GM19035 (cell line): Measurements from ENCODE around the gene EXT2.

Experiments
- ATAC-seq: cut with Tn5 transposase; IDR thresholded peaks from one replicate; pipeline ENCODE4 v1.9.1; 2021; ENCODE audit not compliant: unreplicated experiment

EXT2 gene

DNA sequence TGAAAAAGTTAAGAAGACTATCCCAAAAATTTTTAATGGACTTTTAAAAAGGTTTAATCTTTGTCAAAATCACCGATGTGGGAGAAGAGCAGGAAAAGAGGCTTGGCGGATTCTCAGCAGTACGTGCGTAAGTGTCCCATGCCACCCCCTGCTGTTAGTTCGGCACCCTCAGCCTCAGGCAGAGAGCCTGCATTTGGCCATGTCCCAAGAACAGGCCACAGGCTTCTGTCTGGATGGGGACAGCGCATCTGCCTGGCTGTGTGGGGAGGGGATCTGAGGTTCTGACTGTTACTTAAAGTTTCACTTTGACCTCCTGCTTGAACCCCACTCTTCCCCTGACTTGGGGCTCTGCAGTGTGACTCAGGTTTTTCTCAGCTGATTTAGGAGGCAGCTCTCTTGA, 35.3 kb downstream of the EXT2 start:
- ATAC-seq: no peak

DNA sequence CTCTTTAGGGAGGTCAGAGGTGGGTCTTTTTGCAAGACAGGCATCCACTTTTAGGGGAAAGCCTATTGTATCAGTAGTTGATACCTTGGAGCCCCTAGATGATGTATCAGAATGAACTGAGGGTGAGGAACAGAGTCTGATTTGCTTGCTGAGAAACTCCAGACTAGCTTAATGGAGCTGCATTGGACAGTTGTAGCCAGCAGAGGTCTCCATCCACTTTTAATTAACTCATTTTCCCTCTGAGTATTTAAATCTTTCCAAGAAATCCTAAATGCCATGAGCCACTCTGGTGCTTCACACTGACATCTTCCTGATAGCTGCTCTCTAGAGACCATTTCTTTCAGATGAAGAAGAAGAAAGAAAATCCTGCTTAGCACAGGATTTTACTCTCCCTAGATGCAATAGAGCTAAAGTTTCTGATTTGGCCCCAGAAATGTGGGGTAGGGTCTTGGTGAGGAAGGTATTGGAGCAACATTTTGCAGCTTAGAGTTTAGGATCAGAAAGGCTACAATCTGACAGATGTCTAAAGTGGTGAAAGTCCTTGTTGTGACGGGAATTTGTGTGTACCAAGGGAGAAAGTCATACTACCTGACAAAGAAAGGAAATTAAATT, 38.0 kb downstream of the EXT2 start:
- no peak for ATAC-seq

DNA sequence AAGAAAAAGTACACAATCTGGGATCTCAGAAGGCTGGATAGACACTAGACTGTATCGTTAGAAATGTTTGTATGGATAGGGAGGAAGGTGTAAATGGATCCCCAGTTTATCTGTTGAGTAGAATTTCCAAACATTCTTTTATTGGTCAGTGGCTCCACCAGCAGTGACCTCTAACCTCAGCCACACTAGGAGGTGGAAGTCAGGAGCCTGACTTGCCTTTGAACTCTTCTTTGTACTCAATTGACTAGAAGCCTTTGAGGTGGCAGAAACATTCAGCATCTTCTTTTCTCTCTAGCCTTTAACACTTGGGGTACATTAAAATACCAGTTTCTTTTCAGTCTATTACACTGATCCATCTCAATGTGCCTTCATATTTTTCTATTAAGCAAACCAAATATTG, 39.1 kb downstream of the EXT2 start:
- no peak for ATAC-seq

DNA sequence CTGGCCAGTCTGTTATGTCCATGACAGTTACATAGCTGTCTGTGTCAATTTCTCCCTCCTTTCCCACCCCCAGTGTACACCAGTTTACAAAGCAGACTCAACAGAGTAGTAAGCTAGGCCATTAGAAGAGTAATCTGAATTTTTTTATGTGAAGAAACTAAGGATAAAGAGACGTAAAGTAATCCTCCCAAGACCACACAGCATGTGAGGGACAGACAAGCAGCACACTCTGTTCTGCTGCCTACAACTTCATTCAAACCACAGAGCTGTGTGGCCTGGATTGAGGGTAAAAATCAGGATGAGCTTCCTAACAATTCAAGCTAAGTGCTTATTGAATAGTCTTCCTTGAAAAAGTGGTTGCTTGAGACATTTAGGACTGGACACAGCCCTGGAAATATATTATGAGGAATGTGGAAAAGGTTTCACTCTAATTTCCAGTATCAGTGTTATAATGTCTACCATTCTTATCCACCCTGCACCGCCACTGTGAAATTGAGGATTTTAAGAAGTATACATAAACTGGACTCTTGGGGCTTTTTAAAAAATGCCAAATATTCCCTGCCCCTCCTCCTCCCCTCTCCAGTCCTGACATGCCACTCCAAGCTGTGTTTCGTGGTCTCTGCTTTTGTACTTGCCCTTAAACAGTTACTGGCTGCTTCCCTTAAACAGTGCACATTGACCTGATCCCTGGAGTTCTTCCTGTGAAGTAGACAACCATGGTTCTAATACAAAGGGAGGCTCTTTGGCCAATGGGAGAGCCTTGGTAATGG, 40.9 kb downstream of the EXT2 start:
- ATAC-seq: no peak

DNA sequence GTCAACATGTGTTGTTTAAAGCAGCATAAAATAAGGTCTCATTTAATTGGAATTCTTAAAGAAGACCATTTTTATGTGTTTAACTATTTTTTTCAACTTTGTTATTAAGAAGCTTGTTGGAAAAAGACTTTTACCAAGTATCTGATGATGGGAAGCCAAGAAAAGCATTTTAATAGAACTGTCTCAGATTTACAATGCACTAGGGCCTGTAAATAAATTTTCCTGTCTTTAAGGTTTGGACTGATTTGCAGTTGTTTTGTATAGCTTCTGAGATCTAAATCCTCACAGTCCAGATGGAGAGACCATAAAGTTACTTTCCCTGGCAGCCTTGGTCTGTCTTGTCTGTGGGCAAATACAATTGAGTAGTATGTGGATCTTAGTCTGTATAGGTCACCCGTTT, 41.6 kb downstream of the EXT2 start:
- no peak for ATAC-seq

DNA sequence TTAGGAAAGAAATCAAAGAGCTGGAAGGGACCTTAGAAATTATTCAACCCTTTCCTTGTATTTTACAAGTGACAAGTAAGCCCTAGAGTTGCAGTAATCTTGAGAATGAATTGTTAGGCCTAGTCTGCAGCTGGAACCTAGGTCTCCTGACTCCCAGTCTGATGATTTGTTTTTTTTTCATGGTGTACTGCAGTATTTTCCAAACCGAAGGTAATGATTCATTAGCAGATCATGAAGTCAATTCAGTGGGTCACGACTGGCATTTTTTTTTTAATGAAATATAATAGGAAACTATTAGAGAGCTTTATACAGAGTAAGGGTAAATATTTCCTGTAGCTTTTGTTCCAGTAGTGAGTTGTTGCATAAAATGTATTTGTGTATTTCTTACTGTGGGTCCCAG, 42.8 kb downstream of the EXT2 start:
- no peak for ATAC-seq

DNA sequence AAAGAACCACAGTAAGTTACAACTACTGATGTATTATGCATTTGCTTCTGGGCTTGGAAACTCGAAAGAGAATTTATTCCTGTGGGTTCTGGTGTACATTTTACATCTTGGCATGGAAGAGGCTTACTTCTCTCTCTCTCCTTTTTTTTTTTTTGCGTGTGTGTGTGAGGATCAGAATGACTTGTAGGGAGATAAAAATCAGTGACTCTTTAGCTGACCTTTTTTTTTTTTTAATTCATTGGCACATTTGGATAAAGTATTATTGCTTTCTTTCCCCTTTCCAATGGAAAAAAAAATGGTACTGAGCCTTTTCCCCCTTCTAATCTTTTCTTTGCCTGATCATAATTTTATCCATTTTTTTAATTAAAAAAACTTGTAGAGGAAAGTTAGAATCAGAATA, 43.5 kb downstream of the EXT2 start:
- ATAC-seq: no peak

DNA sequence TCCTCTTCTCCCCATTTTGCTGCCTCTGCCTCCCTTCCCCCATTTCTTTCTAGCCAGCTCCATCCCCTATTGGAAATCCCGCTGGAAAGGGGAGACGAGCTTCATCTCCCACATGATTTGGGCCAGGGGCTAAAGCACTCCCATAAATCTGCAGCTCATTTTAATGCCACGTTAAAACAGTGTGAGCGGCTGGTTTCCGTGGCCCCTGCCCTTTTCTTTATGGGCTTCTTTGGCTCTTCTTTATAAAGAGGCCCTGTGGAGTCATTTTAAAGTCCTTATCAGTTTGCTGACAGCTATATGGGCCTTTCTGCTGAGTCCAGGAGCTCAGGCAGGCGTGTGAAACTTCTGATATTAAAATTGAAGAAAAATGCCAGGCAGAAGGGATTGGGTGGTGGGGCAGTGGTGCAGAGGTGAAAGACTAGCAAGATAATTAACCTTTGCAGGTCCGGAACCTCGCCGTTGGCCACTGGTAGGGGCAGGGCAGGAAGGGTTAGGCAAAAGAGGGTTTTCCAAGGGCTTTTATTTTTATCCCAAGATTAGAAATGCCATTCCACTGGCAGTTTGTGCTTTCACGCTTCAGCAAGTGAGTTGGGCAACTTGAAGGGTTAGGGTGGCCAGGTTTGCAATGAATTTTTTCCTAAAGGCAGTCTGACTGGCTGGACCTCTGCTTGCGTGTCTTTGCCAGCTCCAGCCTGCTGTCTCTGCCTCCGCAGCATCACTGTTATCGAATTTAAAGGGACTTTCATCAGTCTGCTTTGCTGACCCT, 44.3 kb downstream of the EXT2 start:
- no peak for ATAC-seq

DNA sequence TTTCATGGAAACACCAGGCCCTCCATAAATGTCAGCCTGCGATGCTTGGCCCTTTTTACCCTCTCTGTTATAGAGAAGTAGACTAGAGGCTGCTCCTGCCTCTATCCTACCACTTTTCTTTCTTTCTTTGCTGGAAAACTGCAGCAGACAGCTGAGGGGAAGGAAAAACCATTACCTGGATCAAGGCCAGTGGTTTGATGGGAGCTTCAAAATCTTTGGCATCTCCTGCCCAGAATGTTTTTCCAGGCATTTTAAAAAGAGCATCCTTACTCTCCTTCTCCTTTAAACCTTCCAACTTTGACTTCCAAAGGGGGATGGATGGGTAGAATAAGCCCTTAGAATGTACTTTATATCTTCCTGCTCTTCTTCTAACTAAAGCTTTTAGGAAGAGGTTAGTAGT, 44.9 kb downstream of the EXT2 start:
- no peak for ATAC-seq

DNA sequence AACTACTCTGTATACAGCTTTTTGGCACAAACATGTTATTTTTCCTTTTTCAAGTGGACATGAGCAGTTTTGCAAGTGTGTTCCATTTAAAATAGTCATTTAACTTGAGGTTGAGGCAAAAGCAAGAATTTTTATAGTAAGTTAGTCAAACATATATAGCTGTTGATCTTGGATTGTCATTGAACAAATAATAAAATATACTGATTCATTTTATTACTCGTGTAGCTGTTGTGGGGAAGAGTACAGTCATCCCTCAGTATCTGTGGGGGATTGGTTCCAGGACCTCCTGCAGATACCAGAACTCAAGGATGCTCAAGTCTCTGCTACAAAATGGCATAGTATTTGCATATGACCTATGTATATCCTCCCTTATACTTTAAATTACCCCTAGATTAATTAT, 45.3 kb downstream of the EXT2 start:
- no peak for ATAC-seq

DNA sequence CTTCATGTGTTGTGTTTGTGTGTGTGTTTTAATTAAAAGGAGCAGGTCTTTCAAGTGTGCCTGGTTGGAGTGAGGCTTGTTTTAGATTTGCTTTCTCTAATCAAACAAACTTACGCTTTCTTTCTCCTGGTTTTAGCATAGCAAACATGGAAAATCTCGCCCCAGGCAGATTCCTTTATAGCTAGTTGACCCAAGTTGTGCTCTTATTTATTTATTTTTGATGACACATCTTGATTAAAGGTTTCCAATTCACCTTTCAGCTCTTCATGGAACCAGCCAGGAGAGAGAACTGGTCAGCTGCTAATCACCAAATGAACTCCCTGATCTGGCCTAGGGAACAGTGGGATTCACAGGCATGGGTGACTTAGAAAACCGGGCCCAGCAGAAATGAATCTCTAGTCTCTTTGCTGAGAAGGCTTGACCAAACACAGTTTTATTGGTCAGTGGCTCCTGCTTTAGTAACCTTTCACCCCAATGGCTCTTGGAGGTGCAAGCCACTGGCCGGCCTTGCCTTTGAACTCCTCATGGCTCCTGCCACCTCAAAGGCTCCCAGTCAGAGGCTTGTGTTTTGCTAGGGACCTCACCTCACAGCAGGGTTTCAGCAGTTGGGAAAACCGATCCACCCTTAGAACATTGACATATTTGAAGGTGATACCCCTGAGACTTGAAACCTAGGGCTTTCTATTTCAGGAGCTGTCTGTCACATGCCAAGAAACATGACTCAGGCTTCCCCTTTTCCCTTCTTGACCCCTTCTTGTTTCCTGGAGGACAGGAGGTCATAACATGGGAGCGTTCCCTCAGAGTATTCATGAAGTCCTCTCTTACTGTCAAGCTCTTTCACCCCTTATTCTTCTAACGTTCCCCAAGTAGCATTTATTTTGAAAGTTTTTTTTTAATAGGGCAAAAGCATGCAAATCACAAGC, 48.8 kb downstream of the EXT2 start:
- no peak for ATAC-seq

DNA sequence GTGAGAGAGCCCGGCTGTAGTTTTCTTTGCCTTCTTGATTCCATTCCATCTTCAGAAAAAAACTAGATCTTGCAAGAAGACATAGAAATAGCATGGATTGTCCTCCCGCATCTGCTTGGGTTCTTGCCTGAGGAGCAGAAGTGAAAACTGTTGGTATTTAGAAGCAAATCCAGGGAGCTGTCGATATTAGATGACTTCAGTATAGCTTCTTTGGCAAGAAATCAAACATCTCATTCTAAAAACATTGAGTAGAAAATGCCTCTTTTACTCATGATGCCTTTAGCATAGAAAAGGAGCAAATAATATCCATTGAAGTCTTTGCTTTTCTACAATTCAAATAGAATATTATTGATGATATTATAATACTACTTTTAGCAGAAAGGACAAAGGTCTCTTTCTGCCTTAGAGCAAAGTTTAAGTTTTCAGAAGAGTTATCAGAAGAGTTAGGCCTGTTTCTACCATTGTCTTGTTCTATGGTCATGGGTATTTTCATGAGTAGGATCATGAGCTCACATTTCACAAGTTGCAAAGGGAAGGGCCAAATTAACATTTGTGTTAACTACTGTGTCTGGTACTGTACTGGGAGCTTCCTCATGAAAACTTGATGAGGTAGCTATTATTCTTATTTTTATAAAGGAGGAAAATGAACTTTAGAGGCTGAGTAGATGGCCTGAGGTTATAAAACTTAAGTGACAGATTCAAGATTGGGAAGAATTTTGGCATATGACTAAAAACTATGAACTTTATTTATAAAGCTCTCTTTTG, 49.7 kb downstream of the EXT2 start:
- ATAC-seq: no peak

DNA sequence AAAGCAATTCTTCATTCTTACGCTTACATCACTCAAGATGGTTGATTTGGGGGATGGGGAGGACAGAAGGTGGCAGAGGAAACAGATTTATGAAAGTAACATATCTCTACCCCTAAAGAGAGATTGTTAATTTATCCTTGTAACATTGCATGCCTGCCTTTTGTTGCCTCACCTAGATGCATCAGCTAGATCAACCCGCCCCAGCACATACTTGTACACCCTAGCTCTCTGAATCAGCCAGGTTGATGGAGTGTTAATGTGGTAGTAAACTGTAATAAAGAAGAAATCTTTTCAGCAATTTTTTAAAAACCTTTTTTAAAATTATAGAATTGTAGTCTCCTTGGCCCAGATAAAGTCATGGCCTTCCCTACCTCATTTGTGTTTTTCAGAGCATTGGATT, 51.5 kb downstream of the EXT2 start:
- no peak for ATAC-seq

DNA sequence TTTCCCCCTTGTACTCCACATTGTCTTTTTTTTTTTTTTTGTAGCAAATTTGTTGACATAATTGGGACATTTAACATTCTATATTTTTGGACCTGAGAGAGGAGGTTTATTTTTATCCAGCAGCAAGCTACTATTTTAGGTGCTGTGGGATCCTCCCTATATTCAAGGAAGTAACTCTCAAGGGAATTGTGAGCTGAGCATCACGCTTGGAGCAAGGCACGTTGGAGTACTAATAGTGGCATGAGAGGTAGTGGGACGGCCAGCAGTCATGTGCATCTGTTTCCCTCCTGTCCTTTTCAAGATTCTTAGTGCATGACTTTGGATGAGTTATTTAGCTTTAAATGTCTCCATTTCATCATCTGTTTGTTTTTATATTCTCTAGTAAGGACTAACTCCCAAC, 52.3 kb downstream of the EXT2 start:
- ATAC-seq: no peak

DNA sequence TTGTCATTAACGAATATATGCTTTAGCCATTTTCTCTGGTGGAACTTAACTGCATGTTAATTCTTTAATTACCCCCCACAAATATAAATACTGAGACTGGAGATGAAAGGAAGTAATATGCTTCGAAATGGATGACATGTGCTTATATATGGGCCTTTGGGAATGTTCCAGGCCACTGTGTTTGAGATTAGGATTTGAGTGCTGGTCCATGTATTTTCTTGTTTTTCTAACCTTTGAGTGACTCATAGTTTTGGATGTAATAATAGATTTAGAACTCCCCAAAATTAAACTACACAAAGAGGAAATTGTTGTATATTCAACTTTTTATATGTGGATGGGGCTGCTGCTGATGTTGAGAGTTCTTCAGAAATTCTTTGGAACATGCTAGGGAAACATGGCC, 54.2 kb downstream of the EXT2 start:
- no peak for ATAC-seq

DNA sequence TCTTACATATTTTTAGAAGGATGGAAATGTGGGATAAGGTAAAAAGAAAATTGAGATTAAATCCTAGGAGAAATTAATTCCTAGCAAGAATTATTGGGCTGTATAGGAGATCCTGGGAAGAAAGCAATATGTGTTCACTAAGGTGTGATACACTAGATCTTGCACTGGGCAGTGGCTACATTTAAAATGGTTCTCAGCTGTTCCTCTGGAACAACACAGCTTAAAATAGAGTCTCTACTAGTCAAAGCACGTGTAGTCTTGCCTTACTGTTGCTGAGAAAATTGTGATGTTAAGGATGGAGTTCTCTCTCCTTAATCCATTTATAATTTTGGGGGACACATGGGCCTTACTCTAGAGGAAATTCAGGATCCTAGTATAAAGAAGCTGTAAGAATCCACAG, 54.9 kb downstream of the EXT2 start:
- no peak for ATAC-seq

DNA sequence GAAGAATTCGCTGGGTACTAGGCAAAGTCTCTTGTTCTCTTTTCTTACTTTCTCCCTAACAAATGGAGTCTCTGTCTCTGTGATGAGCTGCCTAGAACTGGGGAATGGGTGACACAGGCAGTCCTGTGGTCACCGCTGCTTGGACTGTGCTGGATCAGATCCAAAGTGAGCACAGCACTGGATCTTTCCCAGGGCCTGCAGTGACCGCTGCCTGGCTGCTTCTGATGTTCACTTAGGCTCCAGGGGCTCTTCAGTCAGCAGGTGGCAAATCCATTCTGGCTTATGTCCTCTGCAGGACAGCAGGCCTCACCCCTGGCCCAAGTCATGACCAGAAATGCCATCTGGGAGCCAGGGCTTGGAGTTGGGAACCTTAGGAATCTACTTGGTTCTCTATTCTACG, 61.5 kb downstream of the EXT2 start:
- no peak for ATAC-seq

DNA sequence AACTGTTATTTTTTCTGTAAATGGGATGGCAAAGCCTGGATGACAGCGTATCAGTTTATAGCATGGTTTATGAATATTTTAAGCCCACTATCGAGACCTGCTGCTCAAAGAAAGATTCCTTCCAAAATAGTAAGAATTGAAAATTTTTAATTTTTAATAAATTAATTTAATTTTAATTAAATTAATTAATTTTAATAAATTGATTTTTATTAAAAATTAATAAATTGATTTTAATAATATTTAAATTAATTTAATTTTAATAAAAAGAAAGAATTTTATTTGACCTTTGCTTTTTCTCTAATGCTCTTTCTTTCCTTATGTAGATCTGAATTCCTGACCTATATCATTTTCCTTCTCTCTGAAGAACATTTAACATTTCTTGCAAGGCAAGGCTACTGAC, 62.9 kb downstream of the EXT2 start:
- ATAC-seq: no peak

DNA sequence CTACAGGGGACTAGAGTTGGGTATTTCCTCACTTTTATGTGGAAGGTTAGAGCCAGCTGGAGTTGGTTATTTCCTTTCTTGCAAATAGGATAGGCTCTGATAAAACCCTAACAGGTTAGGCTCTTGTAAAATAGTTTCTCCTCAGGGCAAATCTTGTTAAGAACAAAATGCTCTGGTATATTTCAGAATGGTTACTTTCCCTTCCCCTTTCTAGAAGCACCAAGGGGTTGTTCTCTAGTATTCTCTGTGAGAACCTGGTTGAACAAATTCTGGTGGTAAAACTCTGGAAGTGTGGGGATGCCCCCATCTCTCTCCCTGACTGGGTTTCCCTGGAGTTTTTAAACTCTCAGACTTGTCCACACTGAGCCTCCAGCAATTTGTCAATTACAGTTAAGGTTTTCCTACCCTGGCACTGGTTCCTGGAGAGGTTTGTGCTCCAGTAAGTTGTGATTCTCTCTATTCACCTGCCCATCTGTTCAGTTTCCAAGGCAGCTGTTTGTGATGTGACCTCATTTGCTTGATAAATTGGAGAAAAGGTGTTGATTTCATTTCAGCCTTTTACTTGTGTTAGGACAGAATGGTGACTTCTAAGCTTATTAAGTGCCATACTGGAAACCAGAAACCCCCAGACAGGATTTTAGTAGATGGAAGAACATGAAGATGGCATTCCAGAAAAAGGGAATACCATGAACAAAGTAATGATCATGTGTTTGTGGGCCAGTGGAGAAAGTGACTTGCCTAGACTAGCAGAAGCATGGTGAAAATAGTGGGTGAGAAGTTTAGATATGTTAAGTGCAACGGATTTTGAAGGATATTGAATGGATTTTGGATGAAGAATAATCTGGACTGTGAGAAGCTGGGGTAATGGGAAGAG, 64.6 kb downstream of the EXT2 start:
- no peak for ATAC-seq

DNA sequence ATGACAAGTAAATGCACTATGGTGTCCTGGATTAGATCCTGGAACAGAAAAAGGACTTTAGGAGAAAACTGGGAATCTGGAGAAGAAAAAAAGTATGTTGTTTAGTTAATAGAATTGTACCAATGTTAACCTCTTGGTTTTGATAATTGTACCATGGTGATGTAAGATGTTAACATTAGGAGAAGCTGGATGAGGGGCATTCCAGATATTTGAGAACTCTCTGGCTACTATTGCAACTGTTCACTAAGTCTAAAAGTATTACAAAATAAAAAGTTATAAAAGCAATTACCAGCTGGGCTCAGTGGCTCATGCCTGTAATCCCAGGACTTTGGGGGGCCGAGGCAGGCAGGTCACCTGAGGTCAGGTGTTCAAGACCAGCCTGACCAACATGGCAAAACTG, 66.5 kb downstream of the EXT2 start:
- no peak for ATAC-seq
